H7 (cell line): ENCODE data around the gene SETD1B. TPM values are rescaled to one million over a fixed set of nuclear protein-coding genes. Genes with fewer than 3 reads are reported as not detected.

Source experiments
- DNase-seq: peaks from one replicate; pipeline ENCODE4 v3.0.0; 2012
- H3K27me3 ChIP-seq: 2 replicates; pipeline ENCODE4 v1.6.0; 2011; ENCODE audit warnings: mild to moderate bottlenecking, low read length; ENCODE audit not compliant: control insufficient read depth, insufficient read depth
- H3K36me3 ChIP-seq: replicated peaks from 2 replicates; pipeline ENCODE4 v1.5.1; 2011; ENCODE audit warnings: low read length; ENCODE audit not compliant: control insufficient read depth, insufficient read depth
- H3K4me3 ChIP-seq: 2 replicates; pipeline ENCODE4 v1.5.1; 2011; ENCODE audit warnings: low read depth, mild to moderate bottlenecking, control low read depth, low read length, moderate library complexity; ENCODE audit not compliant: insufficient read depth
- total RNA-seq: library from RNA; depleted of rRNA; stranded (reverse); fragments of >200 nt; shearing (Covaris generic); gene quantifications from 2 replicates; pipeline ENCODE4 v1.2.3, GENCODE V29; 2014

Gene SETD1B
- total RNA-seq, 1 experiment from 2014 or later: 3.5 TPM

DNA sequence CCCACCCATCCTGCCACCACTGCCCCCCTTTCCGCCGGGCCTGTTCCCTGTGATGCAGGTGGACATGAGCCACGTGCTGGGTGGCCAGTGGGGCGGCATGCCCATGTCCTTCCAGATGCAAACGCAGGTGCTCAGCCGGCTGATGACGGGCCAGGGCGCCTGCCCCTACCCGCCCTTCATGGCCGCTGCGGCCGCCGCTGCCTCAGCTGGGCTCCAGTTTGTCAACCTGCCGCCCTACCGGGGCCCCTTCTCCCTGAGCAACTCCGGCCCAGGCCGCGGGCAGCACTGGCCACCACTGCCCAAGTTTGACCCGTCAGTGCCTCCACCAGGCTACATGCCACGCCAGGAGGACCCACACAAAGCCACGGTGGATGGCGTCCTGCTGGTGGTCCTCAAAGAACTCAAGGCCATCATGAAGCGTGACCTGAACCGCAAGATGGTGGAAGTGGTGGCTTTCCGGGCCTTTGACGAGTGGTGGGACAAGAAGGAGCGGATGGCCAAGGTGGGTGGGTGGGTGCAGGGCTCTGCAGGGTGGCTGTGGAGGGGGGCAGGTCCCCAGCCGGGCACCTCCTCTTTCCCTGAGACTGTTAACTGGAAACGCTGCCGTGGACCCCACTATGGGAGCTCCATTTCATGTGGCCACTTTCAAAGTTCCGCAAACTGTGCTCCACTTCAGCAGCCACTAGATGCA is 10.8 kb downstream of the SETD1B start:
- no peak overlapping the region for H3K4me3 ChIP-seq
- H3K36me3 ChIP-seq: peaks cover 15% of the 10 kb centered on the region
- DNase-seq: peak; percentile 48
- no peaks in the 10 kb centered on the region for H3K27me3 ChIP-seq

DNA sequence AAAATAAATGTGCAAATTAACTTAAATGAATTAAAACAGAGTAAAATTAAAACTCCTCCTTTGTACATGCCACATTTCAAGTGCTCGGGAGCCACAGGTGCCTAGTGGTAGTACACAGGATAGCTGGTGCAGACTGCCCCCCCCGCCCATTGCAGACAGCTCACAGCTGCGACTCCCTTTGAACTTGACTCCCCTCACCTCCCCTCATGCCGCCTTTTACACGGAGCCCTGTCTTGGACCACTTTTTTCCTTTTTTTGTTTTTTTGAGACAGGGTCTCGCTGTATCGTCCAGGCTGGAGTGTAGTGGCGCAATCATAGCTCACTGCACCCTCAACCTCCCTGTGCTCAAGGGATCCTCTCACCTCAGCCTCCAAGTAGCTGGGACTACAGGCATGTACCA is 11.5 kb downstream of the SETD1B start:
- Histone ChIP-seq H3K4me3 (no peak overlapping the region), H3K36me3 (peaks cover 21% of the 10 kb centered on the region), H3K27me3 (no peaks in the 10 kb centered on the region)
- no peak for DNase-seq

DNA sequence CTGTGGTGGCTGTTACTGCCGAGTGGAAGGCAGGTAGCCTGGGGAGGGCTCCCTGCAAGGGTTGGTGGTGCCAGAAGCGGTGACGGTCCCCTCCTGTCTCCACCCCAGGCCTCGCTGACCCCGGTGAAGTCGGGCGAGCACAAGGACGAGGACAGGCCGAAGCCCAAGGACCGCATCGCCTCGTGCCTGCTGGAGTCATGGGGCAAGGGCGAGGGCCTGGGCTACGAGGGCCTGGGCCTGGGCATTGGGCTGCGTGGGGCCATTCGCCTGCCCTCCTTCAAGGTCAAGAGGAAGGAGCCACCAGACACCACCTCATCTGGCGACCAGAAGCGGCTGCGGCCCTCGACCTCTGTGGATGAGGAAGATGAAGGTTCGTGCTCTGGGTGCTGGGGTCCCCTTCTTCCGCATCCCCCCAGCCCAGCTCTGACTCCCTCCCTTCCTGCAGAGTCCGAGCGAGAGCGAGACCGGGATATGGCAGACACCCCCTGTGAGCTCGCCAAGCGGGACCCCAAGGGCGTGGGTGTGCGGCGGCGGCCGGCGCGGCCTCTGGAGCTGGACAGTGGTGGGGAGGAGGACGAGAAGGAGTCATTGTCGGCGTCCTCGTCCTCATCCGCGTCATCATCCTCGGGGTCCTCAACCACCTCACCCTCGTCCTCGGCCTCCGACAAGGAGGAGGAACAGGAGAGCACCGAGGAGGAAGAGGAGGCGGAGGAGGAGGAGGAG is 13.3 kb downstream of the SETD1B start:
- H3K27me3 ChIP-seq: no peaks in the 10 kb centered on the region
- no peak overlapping the region for H3K4me3 ChIP-seq
- no peak for DNase-seq
- H3K36me3 ChIP-seq: peaks cover 21% of the 10 kb centered on the region

DNA sequence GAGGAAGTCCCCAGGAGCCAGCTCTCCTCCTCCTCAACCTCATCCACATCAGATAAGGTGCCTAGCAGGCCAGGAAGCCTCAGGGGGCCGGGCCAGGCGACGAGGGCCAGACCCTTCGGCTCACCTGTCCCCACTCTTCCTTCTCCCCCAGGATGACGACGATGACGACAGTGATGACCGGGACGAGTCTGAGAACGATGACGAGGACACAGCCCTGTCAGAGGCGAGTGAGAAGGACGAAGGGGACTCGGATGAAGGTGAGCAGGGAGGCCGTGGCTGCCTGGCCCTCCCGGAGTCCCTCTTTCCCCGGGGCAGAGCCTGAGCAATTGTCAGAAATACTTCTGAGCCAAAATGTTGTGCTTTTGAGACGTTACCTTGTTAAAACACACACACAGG is 13.8 kb downstream of the SETD1B start:
- DNase-seq: no peak
- no peaks in the 10 kb centered on the region for H3K27me3 ChIP-seq
- no peak overlapping the region for H3K4me3 ChIP-seq
- H3K36me3 ChIP-seq: peaks cover 24% of the 10 kb centered on the region

DNA sequence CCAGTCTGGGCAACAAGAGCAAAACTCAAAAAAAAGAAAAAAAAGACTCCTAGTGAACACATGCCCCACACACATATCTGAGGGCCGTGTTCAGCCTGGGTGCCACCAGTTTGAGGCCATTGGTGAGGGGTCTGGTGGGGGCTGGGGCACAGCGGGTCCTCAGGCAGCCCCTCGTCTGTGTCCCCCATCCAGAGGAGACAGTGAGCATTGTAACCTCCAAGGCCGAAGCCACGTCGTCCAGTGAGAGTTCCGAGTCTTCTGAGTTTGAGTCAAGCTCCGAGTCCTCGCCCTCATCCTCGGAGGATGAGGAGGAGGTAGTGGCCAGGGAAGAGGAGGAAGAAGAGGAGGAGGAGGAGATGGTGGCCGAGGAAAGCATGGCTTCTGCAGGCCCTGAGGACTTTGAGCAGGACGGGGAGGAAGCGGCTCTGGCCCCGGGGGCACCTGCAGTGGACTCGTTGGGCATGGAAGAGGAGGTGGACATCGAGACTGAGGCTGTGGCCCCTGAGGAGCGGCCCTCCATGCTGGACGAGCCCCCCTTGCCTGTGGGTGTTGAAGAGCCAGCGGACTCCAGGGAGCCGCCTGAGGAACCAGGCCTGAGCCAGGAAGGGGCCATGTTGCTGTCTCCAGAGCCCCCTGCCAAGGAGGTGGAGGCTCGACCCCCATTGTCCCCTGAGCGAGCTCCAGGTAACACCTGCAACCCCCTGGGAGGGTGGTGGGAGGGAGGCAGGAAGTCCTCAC is 15.6 kb downstream of the SETD1B start:
- Histone ChIP-seq H3K27me3 (no peaks in the 10 kb centered on the region), H3K36me3 (peaks cover 31% of the 10 kb centered on the region), H3K4me3 (no peak overlapping the region)
- DNase-seq: no peak

DNA sequence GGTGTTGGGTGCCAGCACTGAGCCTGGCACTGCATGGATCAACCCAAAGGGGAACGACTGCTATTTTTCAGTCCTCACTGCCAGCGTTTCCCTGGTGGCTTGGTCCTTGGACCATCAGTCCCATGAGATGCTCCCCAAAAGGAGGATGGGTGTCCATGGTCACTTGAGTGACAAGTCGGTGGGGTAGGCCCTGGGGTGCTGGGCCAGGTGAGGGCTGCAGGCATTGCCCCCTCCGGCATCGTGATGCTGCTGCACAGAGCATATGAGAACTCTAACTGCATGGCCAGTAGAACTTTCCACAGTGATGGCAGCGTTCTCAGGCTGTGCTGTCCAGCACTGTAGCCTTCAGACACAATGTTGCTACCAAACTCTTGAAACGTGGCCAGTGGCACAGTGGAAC is 16.2 kb downstream of the SETD1B start:
- Histone ChIP-seq H3K4me3 (no peak overlapping the region), H3K27me3 (no peaks in the 10 kb centered on the region), H3K36me3 (peaks cover 31% of the 10 kb centered on the region)
- DNase-seq: no peak

DNA sequence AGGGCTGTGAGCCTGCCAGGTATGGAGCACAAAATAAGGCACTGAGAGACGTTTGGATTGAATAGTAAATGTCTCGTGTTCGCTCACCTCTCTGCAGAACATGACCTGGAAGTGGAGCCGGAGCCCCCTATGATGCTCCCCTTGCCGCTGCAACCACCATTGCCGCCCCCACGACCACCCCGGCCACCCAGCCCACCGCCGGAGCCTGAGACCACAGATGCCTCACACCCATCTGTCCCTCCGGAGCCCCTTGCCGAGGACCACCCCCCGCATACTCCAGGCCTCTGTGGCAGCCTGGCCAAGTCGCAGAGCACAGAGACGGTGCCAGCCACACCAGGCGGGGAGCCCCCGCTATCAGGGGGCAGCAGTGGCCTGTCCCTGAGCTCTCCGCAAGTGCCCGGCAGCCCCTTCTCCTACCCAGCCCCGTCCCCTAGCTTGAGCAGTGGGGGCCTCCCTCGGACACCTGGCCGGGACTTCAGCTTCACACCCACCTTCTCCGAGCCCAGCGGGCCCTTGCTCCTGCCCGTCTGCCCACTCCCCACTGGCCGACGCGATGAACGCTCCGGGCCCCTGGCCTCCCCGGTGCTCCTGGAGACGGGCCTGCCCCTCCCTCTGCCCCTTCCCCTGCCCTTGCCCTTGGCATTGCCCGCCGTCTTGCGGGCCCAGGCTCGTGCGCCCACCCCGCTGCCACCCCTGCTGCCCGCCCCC is 18.7 kb downstream of the SETD1B start:
- no peak for DNase-seq
- H3K4me3 ChIP-seq: no peak overlapping the region
- peaks cover 26% of the 10 kb centered on the region for H3K36me3 ChIP-seq
- no peaks in the 10 kb centered on the region for H3K27me3 ChIP-seq

DNA sequence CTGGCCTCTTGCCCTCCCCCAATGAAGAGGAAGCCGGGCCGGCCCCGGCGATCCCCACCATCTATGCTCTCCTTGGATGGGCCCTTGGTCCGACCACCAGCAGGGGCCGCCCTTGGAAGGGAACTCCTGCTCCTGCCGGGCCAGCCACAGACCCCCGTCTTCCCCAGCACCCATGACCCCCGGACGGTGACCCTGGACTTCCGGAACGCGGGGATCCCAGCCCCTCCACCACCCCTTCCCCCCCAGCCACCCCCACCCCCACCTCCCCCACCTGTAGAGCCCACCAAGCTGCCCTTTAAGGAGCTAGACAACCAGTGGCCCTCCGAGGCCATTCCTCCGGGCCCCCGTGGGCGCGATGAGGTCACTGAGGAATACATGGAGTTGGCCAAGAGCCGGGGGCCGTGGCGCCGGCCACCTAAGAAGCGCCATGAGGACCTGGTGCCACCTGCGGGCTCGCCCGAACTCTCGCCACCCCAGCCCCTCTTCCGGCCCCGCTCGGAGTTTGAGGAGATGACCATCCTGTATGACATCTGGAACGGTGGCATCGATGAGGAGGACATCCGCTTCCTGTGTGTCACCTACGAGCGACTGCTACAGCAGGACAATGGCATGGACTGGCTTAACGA is 19.4 kb downstream of the SETD1B start:
- H3K4me3 ChIP-seq: no peak overlapping the region
- peak; percentile 77 for DNase-seq
- H3K36me3 ChIP-seq: peaks cover 24% of the 10 kb centered on the region
- no peaks in the 10 kb centered on the region for H3K27me3 ChIP-seq

DNA sequence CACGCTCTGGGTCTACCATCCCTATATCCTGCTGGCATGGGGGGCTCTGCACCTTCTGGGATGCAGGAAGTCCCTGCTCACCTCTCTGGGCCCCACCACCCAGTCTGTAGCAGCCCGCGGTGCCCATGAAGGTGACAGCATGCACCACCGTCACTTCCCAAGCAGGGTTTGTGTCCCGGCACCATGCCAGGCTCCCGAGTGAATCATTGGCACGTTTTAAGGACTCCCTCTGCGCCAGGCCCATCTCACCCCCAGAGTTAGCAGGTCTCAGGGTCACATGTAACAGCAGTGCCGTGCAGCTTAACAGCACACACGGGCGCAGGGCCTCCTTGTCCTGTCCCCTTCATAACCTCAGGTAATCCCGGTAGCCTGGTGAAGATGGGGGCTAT is 19.9 kb downstream of the SETD1B start:
- H3K36me3 ChIP-seq: peaks cover 24% of the 10 kb centered on the region
- no peaks in the 10 kb centered on the region for H3K27me3 ChIP-seq

DNA sequence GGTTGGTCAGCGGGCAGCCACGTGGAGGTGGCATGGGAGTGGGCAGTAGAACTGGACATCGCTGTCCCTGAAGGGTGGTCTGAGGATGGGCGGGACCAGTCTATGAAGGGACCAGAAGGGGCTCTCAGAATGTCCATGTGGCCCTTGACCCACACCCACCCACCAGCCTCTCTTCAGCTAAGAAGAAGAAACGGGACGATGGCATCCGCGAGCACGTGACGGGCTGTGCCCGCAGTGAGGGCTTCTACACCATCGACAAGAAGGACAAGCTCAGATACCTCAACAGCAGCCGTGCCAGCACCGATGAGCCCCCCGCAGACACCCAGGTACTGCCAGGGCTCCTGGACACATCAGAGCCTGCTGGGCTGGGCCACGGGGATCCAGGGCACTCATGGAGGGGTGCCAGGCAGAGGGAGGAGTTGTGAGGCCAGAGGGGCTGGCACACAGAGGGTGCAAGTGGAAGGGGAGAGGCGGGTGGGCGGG is 21.3 kb downstream of the SETD1B start:
- no peaks in the 10 kb centered on the region for H3K27me3 ChIP-seq
- no peak for DNase-seq
- peaks cover 22% of the 10 kb centered on the region for H3K36me3 ChIP-seq
- H3K4me3 ChIP-seq: no peak overlapping the region

More for the DNA sequence above, 19.9 kb downstream of the SETD1B start:
- DNase-seq: no peak
- no peak overlapping the region for H3K4me3 ChIP-seq

DNA sequence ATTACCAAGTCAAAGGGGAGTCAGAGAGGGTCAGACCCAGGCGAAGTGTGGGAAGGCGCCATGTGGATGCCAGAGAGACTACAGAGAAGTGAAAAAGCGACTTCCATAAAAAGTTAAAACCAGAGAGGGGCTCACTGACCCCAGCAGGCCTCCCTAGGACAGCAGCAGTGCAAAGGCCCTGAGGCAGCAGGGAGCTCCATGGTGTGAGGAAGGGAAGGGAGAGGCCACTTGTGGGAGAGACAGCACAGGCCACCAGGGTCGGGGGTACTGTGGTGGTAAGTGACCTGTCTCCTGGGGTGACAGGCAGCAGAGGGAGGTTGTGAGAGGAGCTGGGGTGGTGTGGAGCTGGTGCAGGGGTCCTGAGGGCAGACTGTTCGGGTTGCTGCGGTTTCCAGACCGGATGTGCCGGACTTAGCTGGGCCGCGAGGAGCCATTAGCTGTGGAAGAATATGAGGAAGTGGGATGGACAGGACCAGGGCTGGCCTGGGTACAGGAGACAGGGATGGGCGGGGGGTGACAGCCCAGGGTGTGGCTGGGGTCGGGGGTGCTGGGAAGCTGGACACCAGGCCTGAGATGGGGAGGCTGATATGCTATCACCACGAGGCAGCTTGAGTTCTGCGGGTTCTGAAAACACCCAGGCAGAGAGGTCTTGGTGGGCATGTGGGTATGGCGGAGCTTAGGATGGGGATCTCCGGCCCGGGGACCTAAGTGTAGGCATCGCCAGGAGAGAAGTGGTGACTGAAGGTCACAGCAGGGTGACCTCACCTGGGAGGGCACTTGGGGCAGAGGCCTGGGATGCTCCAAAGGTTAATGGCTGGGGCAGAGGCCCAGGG is 22.7 kb downstream of the SETD1B start:
- Histone ChIP-seq H3K27me3 (no peaks in the 10 kb centered on the region), H3K4me3 (no peak overlapping the region), H3K36me3 (peaks cover 18% of the 10 kb centered on the region)
- no peak for DNase-seq

DNA sequence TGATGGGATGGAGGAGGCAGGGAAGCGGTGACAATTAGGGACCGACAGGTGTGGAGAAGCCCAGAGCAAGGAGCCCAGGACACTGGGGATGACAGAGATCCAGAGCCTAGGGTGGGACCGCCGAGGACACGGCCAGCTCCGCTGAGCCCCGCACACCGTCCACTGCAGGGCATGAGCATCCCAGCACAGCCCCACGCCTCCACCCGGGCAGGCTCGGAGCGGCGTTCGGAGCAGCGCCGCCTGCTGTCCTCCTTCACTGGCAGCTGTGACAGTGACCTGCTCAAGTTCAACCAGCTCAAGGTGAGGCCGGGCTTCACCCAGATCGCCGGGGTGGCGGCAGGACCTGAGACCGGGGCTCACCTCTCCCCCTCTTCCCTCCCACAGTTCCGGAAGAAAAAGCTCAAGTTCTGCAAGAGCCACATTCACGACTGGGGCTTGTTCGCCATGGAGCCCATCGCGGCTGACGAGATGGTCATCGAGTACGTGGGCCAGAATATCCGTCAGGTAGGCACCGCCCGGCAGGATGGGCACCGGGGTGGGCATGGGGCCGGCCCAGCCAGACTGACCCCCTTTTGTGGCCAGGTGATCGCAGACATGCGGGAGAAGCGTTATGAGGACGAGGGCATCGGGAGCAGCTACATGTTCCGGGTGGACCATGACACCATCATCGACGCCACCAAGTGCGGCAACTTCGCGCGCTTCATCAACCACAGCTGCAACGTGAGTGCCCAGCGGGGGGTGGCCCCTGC is 23.7 kb downstream of the SETD1B start:
- peaks cover 15% of the 10 kb centered on the region for H3K36me3 ChIP-seq
- H3K27me3 ChIP-seq: no peaks in the 10 kb centered on the region
- DNase-seq: peak; percentile 65
- no peak overlapping the region for H3K4me3 ChIP-seq

DNA sequence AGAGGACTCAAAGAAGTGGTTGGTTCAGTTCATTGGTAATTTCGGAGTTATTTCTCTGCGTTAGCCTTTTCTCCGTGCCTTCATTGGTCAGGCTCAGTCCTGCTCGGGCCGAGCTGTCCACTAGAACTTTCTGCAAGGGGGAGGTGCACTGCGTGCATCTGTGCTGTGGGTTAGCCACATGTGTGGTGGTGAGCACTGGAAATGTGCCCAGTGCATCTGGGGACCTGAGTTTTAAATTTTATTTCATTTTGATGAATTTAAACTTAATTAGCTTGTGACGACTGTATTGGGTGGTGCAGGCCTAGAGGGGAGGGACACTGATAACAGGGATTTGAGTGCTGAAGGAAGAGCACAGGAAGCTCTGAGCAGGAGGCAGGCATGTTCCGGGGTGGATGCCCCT is 24.5 kb downstream of the SETD1B start:
- Histone ChIP-seq H3K27me3 (no peaks in the 10 kb centered on the region), H3K4me3 (no peak overlapping the region), H3K36me3 (peaks cover 14% of the 10 kb centered on the region)
- no peak for DNase-seq
